ENCODE data around the gene THRA. TPM values are rescaled to one million over a fixed set of nuclear protein-coding genes. Genes with fewer than 3 reads are reported as not detected.
A peak's percentile ranks its signal among the peaks of the same experiment; 100 is the strongest.

THRA gene
- total RNA-seq, 3 donors from 2014 or later (not counting 1 experiment from before 2014, with no cell fraction given) = 40.8 to 55.7 (median 42.3) TPM

- Histone ChIP-seq H3K4me3 (ENCODE audit: low read length) (no peak overlapping the region), H3K36me3 (ENCODE audit: control insufficient read depth, insufficient read depth, low read length) (no peaks in the 10 kb centered on the region)
- intact Hi-C loops (cut with micrococcal nuclease) = loop anchor here (5.0 kb wide), 1 partner anchor 47 kb away; no protein-coding TSS in a partner anchor
These were observed 2.4 kb downstream of the THRA start for GRCh38 chr17:40064971-40065768.

GRCh38 chr17:40065769-40066510, 3.2 kb downstream of the THRA start:
- Mint-ChIP-seq H3K27me3 (ENCODE audit: low read depth in 2 of 2) (no peaks in the 10 kb centered on the region), H3K36me3 (no peaks in the 10 kb centered on the region), H3K9me3 (no peaks in the 10 kb centered on the region), H3K27ac (peak overlapping the region; percentile 77 to 84), H3K4me1 (peaks cover 66 to 79% of the 10 kb centered on the region in 2 donors), H3K4me3 (peak overlapping the region; percentile 87)
- WGBS (ENCODE audit: insufficient coverage) = 85% methylated on average over 10 of the region's 11 CpGs
- DNase-seq (no peak), ATAC-seq (no peak)
- H3K36me3 ChIP-seq (ENCODE audit: control insufficient read depth, insufficient read depth, low read length) = no peaks in the 10 kb centered on the region
- intact Hi-C loops (cut with micrococcal nuclease) = no loop called here
- no peaks in the 10 kb centered on the region for H3K27me3 ChIP-seq (ENCODE audit: control insufficient read depth, insufficient read depth, low read length)
- H3K9me3 ChIP-seq (ENCODE audit: control insufficient read depth, insufficient read depth, low read length) = no peaks in the 10 kb centered on the region
- no peak for TF ChIP-seq CTCF (IDR thresholded peaks at IDR 0.05)
- no peak overlapping the region for H3K4me3 ChIP-seq (ENCODE audit: low read length)
- no peak overlapping the region for H3K27ac ChIP-seq (ENCODE audit: low read length)
- peaks cover 77% of the 10 kb centered on the region for H3K4me1 ChIP-seq (ENCODE audit: control insufficient read depth, insufficient read depth, low read length)

More at GRCh38 chr17:40064971-40065768, 2.4 kb downstream of the THRA start:
- Histone ChIP-seq H3K27me3 (ENCODE audit: control insufficient read depth, insufficient read depth, low read length) (no peaks in the 10 kb centered on the region), H3K4me1 (ENCODE audit: control insufficient read depth, insufficient read depth, low read length) (peaks cover 70% of the 10 kb centered on the region), H3K27ac (ENCODE audit: low read length) (no peak overlapping the region), H3K9me3 (ENCODE audit: control insufficient read depth, insufficient read depth, low read length) (no peaks in the 10 kb centered on the region)
- TF ChIP-seq CTCF (IDR thresholded peaks at IDR 0.05) = no peak
- no peak for DNase-seq
- 53% methylated on average over 6 of the region's 10 CpGs for WGBS (ENCODE audit: insufficient coverage)
- no peaks in the 10 kb centered on the region for H3K36me3 Mint-ChIP-seq
- H3K4me1 Mint-ChIP-seq = peaks cover 60 to 71% of the 10 kb centered on the region in 2 donors
- no peak for ATAC-seq
- H3K9me3 Mint-ChIP-seq = no peaks in the 10 kb centered on the region
- H3K27me3 Mint-ChIP-seq (ENCODE audit: low read depth in 2 of 2) = no peaks in the 10 kb centered on the region
- H3K27ac Mint-ChIP-seq = peak overlapping the region; percentile 47 to 77
- peak overlapping the region; percentile 87 for H3K4me3 Mint-ChIP-seq

DNA sequence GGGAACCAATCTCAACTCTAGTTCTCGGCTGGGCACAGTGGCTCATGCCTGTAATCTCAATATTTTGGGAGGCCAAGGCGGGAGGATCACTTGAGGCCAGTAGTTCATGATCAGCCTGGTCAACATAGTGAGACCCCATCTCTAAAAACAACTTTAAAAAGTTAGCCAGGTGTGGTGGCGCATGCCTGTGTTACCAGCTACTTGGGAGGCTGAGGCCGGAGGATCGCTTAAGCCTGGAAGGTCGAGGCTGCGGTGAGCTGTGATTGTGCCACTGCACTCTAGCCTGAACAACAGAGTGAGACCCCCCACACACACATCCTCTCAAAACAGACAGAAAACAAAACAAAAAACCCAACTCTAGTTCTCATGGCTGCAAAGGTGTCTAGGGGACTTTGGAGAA, 4.9 kb downstream of the THRA start:
- Mint-ChIP-seq H3K4me1 (peaks cover 63 to 83% of the 10 kb centered on the region in 2 donors), H3K36me3 (no peaks in the 10 kb centered on the region), H3K27ac (peak overlapping the region; percentile 84 to 95), H3K4me3 (peak overlapping the region; percentile 87), H3K27me3 (ENCODE audit: low read depth in 2 of 2) (no peaks in the 10 kb centered on the region), H3K9me3 (no peaks in the 10 kb centered on the region)
- Histone ChIP-seq H3K4me1 (ENCODE audit: control insufficient read depth, insufficient read depth, low read length) (peaks cover 88% of the 10 kb centered on the region), H3K36me3 (ENCODE audit: control insufficient read depth, insufficient read depth, low read length) (no peaks in the 10 kb centered on the region), H3K27me3 (ENCODE audit: control insufficient read depth, insufficient read depth, low read length) (no peaks in the 10 kb centered on the region), H3K27ac (ENCODE audit: low read length) (peak overlapping the region; percentile 56), H3K4me3 (ENCODE audit: low read length) (no peak overlapping the region), H3K9me3 (ENCODE audit: control insufficient read depth, insufficient read depth, low read length) (no peaks in the 10 kb centered on the region)
- intact Hi-C loops (cut with micrococcal nuclease) = no loop called here
- 96% methylated on average over 7 of the region's 7 CpGs for WGBS (ENCODE audit: insufficient coverage)
- DNase-seq (no peak), ATAC-seq (no peak)
- no peak for TF ChIP-seq CTCF (IDR thresholded peaks at IDR 0.05)
